Measurements from ENCODE around the gene LYSMD1. TPM values are rescaled to one million over a fixed set of nuclear protein-coding genes. Genes with fewer than 3 reads are reported as not detected.

Gene LYSMD1, protein sequence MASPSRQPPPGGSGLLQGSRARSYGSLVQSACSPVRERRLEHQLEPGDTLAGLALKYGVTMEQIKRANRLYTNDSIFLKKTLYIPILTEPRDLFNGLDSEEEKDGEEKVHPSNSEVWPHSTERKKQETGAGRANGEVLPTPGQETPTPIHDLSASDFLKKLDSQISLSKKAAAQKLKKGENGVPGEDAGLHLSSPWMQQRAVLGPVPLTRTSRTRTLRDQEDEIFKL
- 12.6 TPM for total RNA-seq

DNA sequence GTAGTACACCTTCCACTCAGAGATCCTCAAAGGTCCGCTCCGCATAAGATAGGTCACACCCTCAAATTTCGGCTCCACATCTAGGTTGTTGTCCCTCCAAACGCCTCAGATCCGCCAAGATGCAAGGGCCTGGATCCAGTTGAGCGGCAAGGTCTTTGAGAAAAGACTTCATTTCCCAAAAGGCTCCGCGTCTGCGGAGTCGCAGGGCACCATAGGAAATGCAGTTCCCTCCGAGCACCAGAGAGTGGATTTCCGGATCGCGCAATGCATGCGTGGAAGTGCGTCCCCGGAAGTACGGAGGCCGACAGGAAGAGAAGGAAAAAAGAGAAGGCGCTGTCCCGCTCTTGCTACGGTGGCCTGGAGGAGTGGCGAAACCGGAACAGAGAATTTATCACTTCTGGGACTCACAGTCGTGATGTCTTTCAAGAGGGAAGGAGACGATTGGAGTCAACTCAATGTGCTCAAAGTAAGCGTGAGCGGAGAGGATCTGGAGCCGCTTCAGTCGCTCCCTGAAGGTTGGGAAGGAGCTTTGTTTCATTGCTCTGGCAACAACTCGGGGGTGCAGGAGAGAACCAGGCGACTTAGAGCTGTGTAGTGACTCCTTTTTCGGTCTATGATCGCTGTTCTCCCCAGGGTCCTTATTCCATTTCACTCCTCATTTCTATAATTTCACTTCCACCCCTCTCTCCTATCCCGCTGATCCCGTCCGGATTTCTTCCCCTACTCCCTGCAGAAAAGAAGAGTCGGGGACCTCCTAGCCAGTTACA lies at the start of gene LYSMD1, which contains the start of gene SCNM1:
TSS of gene LYSMD1 (minus strand) at position 165 of the 767 bp plus-strand sequence. CDS start 644 bp downstream, outside the sequence.
TSS of gene SCNM1 (plus strand) at position 407 of the 767 bp plus-strand sequence. CDS start at position 416, 9 bp downstream.

DNA sequence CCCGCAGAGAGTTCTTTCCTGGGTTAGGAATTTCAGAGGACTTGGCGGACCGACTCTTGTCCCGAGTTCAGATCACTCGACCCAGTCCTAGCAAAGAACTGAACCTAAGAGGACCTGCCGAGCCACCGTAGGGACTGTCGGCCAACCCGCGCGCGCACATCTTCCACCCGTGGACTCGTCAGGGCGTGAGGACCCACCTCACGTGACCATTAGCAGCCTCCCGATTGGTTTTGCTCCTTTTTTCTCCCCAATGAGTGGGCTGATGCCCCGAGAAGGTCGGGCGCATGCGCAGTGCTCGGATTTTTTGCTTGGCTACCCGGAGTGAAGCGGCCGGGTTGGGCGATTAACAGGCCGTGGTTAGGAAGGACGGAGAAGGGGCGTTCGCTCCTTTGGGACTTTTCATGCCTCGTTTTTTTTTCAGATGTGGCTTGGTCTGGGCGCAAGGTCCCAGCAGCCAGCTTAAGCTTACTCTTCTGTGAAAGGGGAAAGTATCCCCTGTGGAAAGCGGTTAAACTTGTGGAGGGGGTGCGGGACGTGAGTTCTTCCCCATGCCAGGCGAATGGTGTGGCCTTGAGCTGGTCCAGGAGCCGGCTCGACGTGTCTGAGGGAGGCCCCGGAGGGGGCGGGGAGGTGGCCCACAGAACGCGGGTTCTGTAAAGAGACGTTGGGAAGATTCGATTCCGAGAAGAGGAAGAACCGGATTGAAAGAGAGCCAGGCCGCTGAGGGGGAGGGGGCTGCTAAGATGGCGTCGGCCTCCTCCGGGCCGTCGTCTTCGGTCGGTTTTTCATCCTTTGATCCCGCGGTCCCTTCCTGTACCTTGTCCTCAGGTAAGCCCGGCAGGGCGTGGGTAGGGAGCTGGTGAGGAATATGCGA lies 32.8 kb upstream of the LYSMD1 start, which contains the start of gene PIP5K1A:
TSS of gene PIP5K1A (plus strand) at position 299 of the 874 bp plus-strand sequence. CDS start at position 744, 445 bp downstream.

DNA sequence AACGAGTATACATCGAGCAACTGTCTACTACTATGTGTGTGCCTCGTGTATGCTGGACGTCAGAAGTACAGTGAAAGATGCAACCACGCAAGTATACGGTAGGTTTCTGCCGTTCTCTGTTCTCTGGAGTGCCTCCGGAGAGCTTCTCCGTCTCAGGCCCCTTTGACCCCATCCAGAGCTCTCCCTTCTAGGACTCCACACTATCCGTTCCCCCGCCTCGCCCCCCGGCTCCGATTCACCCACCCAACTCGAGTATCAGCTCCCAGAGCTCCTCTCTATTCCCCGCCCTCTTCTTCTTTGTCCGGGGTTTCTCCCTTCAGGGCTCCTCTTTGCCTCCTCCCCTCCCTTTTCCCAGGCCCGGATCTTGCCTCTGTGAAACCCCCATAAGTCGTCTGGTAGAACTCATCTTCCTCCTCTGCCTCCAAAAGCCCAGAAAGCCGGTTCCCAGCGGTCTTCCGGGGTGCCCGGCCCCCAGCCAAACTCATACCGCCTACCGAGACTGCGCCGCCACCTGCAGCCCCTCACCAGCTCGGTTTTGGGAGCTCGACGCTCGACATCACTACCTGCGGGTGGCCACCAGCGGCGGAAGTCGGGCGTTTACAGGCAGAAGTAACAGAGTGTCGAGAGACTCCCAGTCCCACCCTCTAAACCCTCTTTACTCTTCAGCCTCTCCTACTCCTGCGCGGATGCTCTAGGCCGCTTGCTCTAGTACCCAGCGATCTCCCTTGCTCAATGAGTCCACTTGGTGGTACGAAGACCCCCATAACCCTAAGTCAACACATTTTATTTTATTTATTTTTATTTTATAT lies 24.1 kb upstream of the LYSMD1 start, which contains the start of gene VPS72:
TSS of gene VPS72 (minus strand) at position 561 of the 809 bp plus-strand sequence. CDS start at position 485, 76 bp downstream.

DNA sequence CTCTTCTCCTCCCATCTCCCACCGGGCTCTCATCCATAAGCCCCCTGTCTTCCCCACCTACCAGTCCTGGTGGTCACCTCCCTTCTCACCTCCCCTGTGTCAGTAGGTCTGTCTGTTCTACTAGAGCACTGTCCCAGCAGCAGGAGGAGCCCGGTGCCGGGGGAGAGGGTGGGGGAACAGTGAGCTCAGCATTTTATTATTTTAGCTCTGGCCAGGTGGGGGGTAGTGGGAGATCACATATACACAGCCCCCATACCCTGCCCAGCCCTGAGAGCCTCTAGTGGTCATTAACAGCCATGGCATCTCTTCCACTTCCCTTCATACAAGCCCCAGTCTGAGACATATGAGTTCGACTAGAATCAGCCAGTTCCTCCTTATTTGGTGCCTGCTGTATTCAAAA lies 10.2 kb upstream of the LYSMD1 start, which contains the start of gene TMOD4:
TSS of gene TMOD4 (minus strand) at position 119 of the 400 bp plus-strand sequence. CDS start 1,106 bp downstream, outside the sequence.

DNA sequence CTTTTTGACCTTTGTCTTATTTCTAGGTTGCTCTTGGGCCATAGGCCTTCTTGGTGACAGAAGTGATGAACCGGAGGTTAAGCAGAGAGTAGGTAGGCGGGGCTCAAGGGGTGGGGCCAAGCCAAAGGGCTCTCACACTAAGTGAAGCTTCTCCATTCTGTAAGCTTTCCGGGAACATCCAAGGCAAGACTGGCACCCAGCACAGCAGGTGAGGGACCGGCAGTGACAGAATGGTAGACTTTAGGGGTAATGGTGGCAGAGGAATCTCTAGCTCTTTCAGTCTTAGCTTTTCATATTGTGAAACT lies 9.2 kb downstream of the LYSMD1 start, which contains the start of gene TNFAIP8L2:
TSS of gene TNFAIP8L2 (plus strand) at position 135 of the 305 bp plus-strand sequence. CDS start 2,049 bp downstream, outside the sequence.

DNA sequence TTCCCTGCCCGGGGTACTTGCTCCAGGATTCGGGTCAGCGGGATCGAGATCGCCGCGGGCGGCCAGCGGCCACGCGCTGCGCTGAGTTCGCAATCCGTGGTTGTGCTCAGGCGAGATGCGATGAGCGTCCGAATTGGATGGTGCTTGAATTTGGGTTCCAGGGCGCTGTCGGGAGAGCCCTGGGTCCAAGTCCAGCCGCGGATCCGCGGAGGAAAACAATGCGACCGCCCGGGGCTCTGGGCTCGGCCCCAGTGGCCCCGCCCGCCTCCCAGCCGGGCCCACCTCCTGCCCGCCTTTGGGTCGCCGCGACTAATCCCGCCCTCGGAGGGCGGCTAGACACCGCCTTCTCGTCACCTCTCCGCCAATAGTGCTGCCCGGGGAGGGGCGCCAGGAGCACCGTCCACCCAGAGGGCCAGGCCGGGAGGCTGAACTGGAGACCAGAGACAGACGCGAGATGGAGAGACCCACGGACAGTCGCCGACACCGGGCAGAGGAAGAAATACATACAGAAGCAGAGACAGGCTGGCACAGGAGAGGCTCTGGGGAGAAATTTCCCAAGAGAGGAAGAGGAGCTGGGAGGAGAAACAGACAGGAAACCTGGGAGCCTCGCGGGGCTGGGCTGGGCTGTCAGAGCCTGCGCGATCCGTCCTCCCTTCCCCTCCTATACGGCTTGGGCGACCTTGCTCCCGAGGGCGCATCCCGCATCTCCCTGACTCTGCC lies 19.1 kb downstream of the LYSMD1 start, which contains the start of gene SEMA6C:
TSS of gene SEMA6C (minus strand) at position 220 of the 720 bp plus-strand sequence. CDS start 4,010 bp downstream, outside the sequence.

Other genes starting within 250 kb of the LYSMD1 start
- gene SETDB1, start 239.5 kb downstream of the LYSMD1 start, total RNA-seq: 61.7 TPM
- gene CERS2, start 191.1 kb downstream of the LYSMD1 start, total RNA-seq: 123 TPM
- gene ANXA9, start 183.6 kb downstream of the LYSMD1 start, total RNA-seq: 8.5 TPM
- 45.6 TPM for gene MINDY1, start 159.0 kb downstream of the LYSMD1 start, total RNA-seq
- 26.0 TPM for gene PRUNE1, start 157.5 kb downstream of the LYSMD1 start, total RNA-seq
- gene BNIPL, start 129.3 kb downstream of the LYSMD1 start, total RNA-seq: 1.9 TPM
- 5.5 TPM for gene C1orf56, start 118.2 kb downstream of the LYSMD1 start, total RNA-seq
- 48.6 TPM for gene CDC42SE1, start 106.3 kb downstream of the LYSMD1 start, total RNA-seq
- 4.1 TPM for gene MLLT11, start 105.5 kb downstream of the LYSMD1 start, total RNA-seq
- 18.2 TPM for gene GABPB2, start 95.1 kb downstream of the LYSMD1 start, total RNA-seq
- gene SEMA6C, start 19.3 kb downstream of the LYSMD1 start, total RNA-seq: 39.0 TPM
- gene TNFAIP8L2, start 9.3 kb downstream of the LYSMD1 start, total RNA-seq: 2.3 TPM
- gene SCNM1, start 242 bp upstream of the LYSMD1 start, total RNA-seq: 20.4 TPM
- gene TMOD4, start 10.1 kb upstream of the LYSMD1 start, total RNA-seq: 12.4 TPM
- gene VPS72, start 24.3 kb upstream of the LYSMD1 start, total RNA-seq: 26.0 TPM
- gene PIP5K1A, start 32.6 kb upstream of the LYSMD1 start, total RNA-seq: 70.8 TPM
- gene PSMD4, start 88.8 kb upstream of the LYSMD1 start, total RNA-seq: 97.2 TPM
- 28.6 TPM for gene ZNF687, start 116.4 kb upstream of the LYSMD1 start, total RNA-seq
- 54.5 TPM for gene PI4KB, start 161.5 kb upstream of the LYSMD1 start, total RNA-seq
- gene RFX5, start 181.3 kb upstream of the LYSMD1 start, total RNA-seq: 31.6 TPM
- gene SELENBP1, start 206.8 kb upstream of the LYSMD1 start, total RNA-seq: 60.4 TPM
- gene PSMB4, start 233.7 kb upstream of the LYSMD1 start, total RNA-seq: 176 TPM